Endothelial cell of umbilical vein (primary cell): Measurements from ENCODE around the gene UBXN6. TPM values are rescaled to one million over a fixed set of nuclear protein-coding genes. Genes with fewer than 3 reads are reported as not detected.

Source experiments
- BruUV-seq: library from RNA; stranded (reverse); fragments of 400-500 nt; replicated peaks from 2 replicates; lab custom pipeline; 2021; lab: Mats Ljungman, UMichigan
- CTCF ChIA-PET: fragments of 300-600, 350-600 bp; sonication (Branson Sonifier 250); formaldehyde crosslinking; loops from one replicate; lab custom pipeline; 2021; ENCODE audit warnings: antibody characterized with exemption, inconsistent platforms; lab: Charles Lee
- POLR2A ChIA-PET: fragments of 300-600, 350-600 bp; sonication (Branson Sonifier 250); formaldehyde crosslinking; loops from one replicate; lab custom pipeline; 2021; ENCODE audit warnings: antibody characterized with exemption, inconsistent platforms; lab: Charles Lee
- DNase-seq: peaks from one replicate; pipeline ENCODE4 v3.0.0-alpha.2; 2011; ENCODE audit warnings: low read depth, low spot score
- FAIRE-seq: peaks from 2 replicates; lab custom pipeline; 2011; peaks lifted over from hg19 to GRCh38; lab: Jason Lieb, UNC
- H2AFZ ChIP-seq: 2 replicates; pipeline ENCODE4 v1.6.0; 2012; ENCODE audit warnings: low read depth, low read length, control low read depth, inconsistent platforms
- H3K27ac ChIP-seq: 2 replicates; pipeline ENCODE4 v1.5.1; 2011; ENCODE audit warnings: low read depth, mild to moderate bottlenecking, control low read depth, low read length, moderate library complexity; ENCODE audit not compliant: insufficient read depth
- H3K27me3 ChIP-seq, 2 experiments: 2 replicates each; pipeline versions ENCODE4 v1.6.0 to v1.6.1; 2011; ENCODE audit warnings: low read length in 2 of 2, mixed read lengths in 1 of 2; ENCODE audit not compliant: control insufficient read depth in 2 of 2, insufficient read depth in 2 of 2
- H3K36me3 ChIP-seq, 2 experiments: 2 replicates in 1 of 2; 3 replicates in 1 of 2; pipeline ENCODE4 v1.5.1; 2011; ENCODE audit warnings: low read length in 2 of 2, mild to moderate bottlenecking in 1 of 2, moderate library complexity in 1 of 2; ENCODE audit not compliant: control insufficient read depth in 2 of 2, insufficient read depth in 2 of 2; ENCODE audit errors: extremely low read depth in 1 of 2
- H3K4me1 ChIP-seq: 3 replicates; pipeline ENCODE4 v1.5.1; 2011; ENCODE audit warnings: mild to moderate bottlenecking, low read length; ENCODE audit not compliant: control insufficient read depth, insufficient read depth; ENCODE audit errors: extremely low read depth
- H3K4me2 ChIP-seq: 2 replicates; pipeline ENCODE4 v1.6.1; 2011; ENCODE audit warnings: low read length, control low read depth, mixed read lengths; ENCODE audit not compliant: insufficient read depth
- H3K4me3 ChIP-seq, 3 experiments: fragments of 200-600 bp in 1 of 3; sonication (generic), shearing (Covaris generic) in 1 of 3; replicated peaks in 1 of 3; 2 replicates each; pipeline ENCODE4 v1.5.1; 2011 to 2016; ENCODE audit warnings: control low read depth in 3 of 3, low read length in 3 of 3, mild to moderate bottlenecking in 2 of 3, inconsistent platforms in 1 of 3, low read depth in 1 of 3, moderate library complexity in 1 of 3; ENCODE audit not compliant: insufficient read depth in 1 of 3
- H3K79me2 ChIP-seq: 2 replicates; pipeline ENCODE4 v1.6.0; 2012; ENCODE audit warnings: low read length, inconsistent platforms; ENCODE audit not compliant: control insufficient read depth, insufficient read depth
- H3K9ac ChIP-seq: replicated peaks from 2 replicates; pipeline ENCODE3; 2011; ENCODE audit warnings: low read length, control low read depth; ENCODE audit not compliant: insufficient read depth; ENCODE audit errors: extremely low read depth
- H3K9me1 ChIP-seq: replicated peaks from 3 replicates; pipeline ENCODE4 v1.6.0; 2011; ENCODE audit warnings: mild to moderate bottlenecking, low read length; ENCODE audit not compliant: control insufficient read depth, insufficient read depth; ENCODE audit errors: extremely low read depth
- H3K9me3 ChIP-seq: replicated peaks from 2 replicates; pipeline ENCODE4 v1.5.1; 2012; ENCODE audit warnings: low read length, inconsistent platforms; ENCODE audit not compliant: control insufficient read depth, insufficient read depth
- H4K20me1 ChIP-seq: replicated peaks from 2 replicates; pipeline ENCODE3; 2011; ENCODE audit warnings: mild to moderate bottlenecking, low read length; ENCODE audit not compliant: control insufficient read depth, insufficient read depth; ENCODE audit errors: extremely low read depth
- EZH2 ChIP-seq: IDR thresholded peaks from 2 replicates; pipeline ENCODE4 v1.6.1; 2012; ENCODE audit warnings: borderline replicate concordance, low read depth, mild to moderate bottlenecking, moderate library complexity, low read length, inconsistent platforms; ENCODE audit not compliant: severe bottlenecking
- FOS ChIP-seq: IDR thresholded peaks from 2 replicates; pipeline ENCODE4 v1.6.1; 2011; ENCODE audit warnings: mild to moderate bottlenecking, low read length, moderate library complexity, borderline replicate concordance; ENCODE audit not compliant: insufficient read depth
- GATA2 ChIP-seq: IDR thresholded peaks from 2 replicates; pipeline ENCODE4 v1.7.0; 2011; ENCODE audit warnings: low read depth, mild to moderate bottlenecking, moderate library complexity, mixed read lengths, low read length; ENCODE audit not compliant: insufficient read length, insufficient read depth
- JUN ChIP-seq: IDR thresholded peaks from 2 replicates; pipeline ENCODE4 v1.6.1; 2011; ENCODE audit warnings: borderline replicate concordance, low read depth; ENCODE audit not compliant: insufficient read length, insufficient read depth
- MYC ChIP-seq: IDR thresholded peaks from one replicate; pipeline ENCODE4 v1.6.1; 2011; ENCODE audit warnings: mild to moderate bottlenecking, low read depth, low read length
- POLR2A ChIP-seq: IDR thresholded peaks from 2 replicates; pipeline ENCODE4 v1.6.1; 2012; ENCODE audit warnings: low read depth, mild to moderate bottlenecking, control low read depth, low read length
- POLR2AphosphoS5 ChIP-seq: IDR thresholded peaks from 2 replicates; pipeline ENCODE4 v1.6.1; 2012; ENCODE audit warnings: low read depth, mild to moderate bottlenecking, control low read depth, low read length, moderate library complexity; ENCODE audit not compliant: insufficient read depth
- dilution Hi-C: fragments of 300-500 bp; cut with MboI; formaldehyde crosslinking; loops from one replicate; pipeline ENCODE4 v1.15.0; 2019; ENCODE audit warnings: low sequenced_read_pairs; ENCODE audit not compliant: extremely low pct_ligation_motif_present
- intact Hi-C: fragments of 100-400 bp; cut with micrococcal nuclease; formaldehyde crosslinking; loops from one replicate; pipeline ENCODE4 v1.10.0; 2022
- polyA plus RNA-seq, 4 experiments: library from polyadenylated mRNA; depleted of rRNA in 3 of 4; stranded (reverse) in 3 of 4; unstranded in 1 of 4; fragments of >200 nt; gene quantifications; 2 replicates each; pipeline versions ENCODE4 v1.2.1 to v1.2.3, GENCODE V29; 2011 to 2012; ENCODE audit warnings: missing spikeins in 1 of 4
- total RNA-seq: library from RNA; stranded (reverse); gene quantifications from 2 replicates; pipeline ENCODE4 v1.2.3, GENCODE V29; 2021
- TF ChIP-seq, protein P1 (sequence below), 2 donors: IDR thresholded peaks; 1 replicate in 1 of 2; 2 replicates in 1 of 2; pipeline ENCODE4 v1.5.1; 2011; ENCODE audit warnings: low read length in 2 of 2, mild to moderate bottlenecking in 2 of 2, moderate library complexity in 2 of 2, control low read depth in 1 of 2, inconsistent platforms in 1 of 2, low read depth in 1 of 2; ENCODE audit not compliant: insufficient read depth in 1 of 2; ENCODE audit errors: extremely low read depth in 1 of 2
- TF ChIP-seq, protein P2 (sequence below): IDR thresholded peaks from 2 replicates; pipeline ENCODE4 v1.6.1; 2011; ENCODE audit not compliant: insufficient read depth, insufficient read length

UBXN6 gene
- total and polyA plus RNA-seq, 2 donors (not counting 3 experiments of a cell fraction or from before 2014, with no cell fraction given), result 78.5 to 93.7 TPM

DNA sequence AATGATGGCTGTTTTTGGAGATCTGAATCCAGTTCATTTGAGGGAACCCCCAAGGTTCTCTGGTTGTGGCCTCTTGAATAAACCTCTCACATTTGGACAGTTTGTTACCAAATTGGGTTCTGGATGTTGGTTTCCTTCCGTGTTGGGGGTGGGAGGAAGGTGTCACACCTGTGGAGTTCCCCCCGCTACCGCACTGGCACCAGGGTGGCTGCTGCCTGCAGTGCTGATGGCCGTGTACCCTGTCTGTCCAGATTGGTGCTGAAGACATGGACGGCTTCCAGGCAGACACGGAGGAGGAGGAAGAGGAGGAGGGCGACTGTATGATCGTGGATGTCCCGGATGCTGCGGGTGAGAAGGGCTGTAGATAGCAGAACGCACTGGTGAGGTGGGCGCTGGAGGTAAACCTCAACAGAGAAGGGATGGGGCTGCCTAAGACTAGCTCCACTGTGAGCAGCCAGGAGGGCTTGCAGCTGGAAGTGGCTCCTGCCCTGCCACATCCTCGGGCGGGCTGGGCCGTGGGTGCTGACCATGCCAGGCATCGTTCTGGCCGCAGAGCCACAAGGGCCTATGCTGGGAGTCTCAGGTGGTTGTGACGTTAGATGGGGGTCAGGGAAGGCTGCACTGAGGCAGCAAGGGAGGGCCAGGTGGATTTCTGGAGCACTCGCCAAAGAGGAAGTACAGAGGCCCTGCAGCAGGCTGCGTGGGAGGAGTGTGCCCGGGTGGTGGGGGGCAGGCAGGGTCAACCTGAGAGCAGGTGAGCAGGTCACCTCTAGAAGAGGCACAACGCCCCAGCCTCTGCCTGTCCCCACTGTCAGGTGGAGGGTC lies 15.4 kb downstream of the UBXN6 start:
- no peaks in the 10 kb centered on the region for H4K20me1 ChIP-seq
- intact Hi-C loops, result no loop called here
- H3K79me2 ChIP-seq, result no peaks in the 10 kb centered on the region
- dilution Hi-C loops, result no loop called here
- no peaks in the 10 kb centered on the region for H3K9me1 ChIP-seq
- no TSS peak for BruUV-seq
- H3K4me3 ChIP-seq, result no peak overlapping the region
- ChIA-PET CTCF (no interaction called here), POLR2A (no interaction called here)
- no peak overlapping the region for H2AFZ ChIP-seq
- no peaks in the 10 kb centered on the region for H3K4me1 ChIP-seq
- FAIRE-seq (no peak), DNase-seq (no peak)
- no peaks in the 10 kb centered on the region for H3K27me3 ChIP-seq
- H3K4me2 ChIP-seq, result no peak overlapping the region
- no peak for TF ChIP-seq GATA2
- TF ChIP-seq MYC, result no peak
- TF ChIP-seq, protein P1, sequence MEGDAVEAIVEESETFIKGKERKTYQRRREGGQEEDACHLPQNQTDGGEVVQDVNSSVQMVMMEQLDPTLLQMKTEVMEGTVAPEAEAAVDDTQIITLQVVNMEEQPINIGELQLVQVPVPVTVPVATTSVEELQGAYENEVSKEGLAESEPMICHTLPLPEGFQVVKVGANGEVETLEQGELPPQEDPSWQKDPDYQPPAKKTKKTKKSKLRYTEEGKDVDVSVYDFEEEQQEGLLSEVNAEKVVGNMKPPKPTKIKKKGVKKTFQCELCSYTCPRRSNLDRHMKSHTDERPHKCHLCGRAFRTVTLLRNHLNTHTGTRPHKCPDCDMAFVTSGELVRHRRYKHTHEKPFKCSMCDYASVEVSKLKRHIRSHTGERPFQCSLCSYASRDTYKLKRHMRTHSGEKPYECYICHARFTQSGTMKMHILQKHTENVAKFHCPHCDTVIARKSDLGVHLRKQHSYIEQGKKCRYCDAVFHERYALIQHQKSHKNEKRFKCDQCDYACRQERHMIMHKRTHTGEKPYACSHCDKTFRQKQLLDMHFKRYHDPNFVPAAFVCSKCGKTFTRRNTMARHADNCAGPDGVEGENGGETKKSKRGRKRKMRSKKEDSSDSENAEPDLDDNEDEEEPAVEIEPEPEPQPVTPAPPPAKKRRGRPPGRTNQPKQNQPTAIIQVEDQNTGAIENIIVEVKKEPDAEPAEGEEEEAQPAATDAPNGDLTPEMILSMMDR (IDR thresholded peaks at IDR 0.05; ENCODE audit: extremely low read depth in 1 of 2, insufficient read depth in 1 of 2, low read depth in 1 of 2, low read length in 2 of 2), result no peak
- H3K36me3 ChIP-seq, result peaks cover 7 to 28% of the 10 kb centered on the region in 2 experiments
- no peaks in the 10 kb centered on the region for H3K9me3 ChIP-seq
- no peak overlapping the region for H3K9ac ChIP-seq
- H3K27ac ChIP-seq, result no peak overlapping the region

DNA sequence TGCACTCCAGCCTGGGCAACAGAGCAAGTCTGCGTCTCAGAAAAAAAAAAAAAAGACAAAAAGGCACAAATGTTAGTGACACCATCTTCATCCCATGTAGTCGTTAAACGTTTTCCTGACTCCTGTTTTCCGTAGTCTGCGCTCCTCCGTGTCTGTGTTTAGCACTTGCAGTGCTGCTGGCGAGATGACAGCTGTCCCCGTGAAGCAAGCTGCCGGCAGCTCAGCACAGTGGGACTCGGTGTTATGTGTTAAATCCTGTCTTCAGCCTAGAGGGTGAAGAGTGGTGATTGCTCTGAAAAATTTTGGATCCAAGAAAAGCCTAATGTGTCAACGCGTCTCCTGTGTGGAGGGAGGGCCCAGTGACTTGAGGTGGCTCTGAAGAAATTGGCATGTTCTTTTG lies 18.4 kb downstream of the UBXN6 start:
- intact Hi-C loops (no loop called here), dilution Hi-C loops (no loop called here)
- no peaks in the 10 kb centered on the region for H3K79me2 ChIP-seq
- BruUV-seq, result no TSS peak
- FAIRE-seq (no peak), DNase-seq (no peak)
- POLR2A ChIA-PET, result no interaction called here
- H3K27me3 ChIP-seq, result no peaks in the 10 kb centered on the region
- no peak overlapping the region for H2AFZ ChIP-seq
- H3K36me3 ChIP-seq, result peaks cover 0 to 5% of the 10 kb centered on the region in 2 experiments
- TF ChIP-seq FOS, result no peak
- no peak for TF ChIP-seq GATA2
- TF ChIP-seq, protein P2, sequence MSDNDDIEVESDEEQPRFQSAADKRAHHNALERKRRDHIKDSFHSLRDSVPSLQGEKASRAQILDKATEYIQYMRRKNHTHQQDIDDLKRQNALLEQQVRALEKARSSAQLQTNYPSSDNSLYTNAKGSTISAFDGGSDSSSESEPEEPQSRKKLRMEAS, result no peak
- TF ChIP-seq EZH2, result no peak
- no peak for TF ChIP-seq POLR2AphosphoS5
- TF ChIP-seq JUN, result no peak
- TF ChIP-seq, protein P1 (IDR thresholded peaks at IDR 0.05; ENCODE audit: extremely low read depth in 1 of 2, insufficient read depth in 1 of 2, low read depth in 1 of 2, low read length in 2 of 2), result no peak
- no peak for TF ChIP-seq POLR2A
- TF ChIP-seq MYC, result no peak
- no peak overlapping the region for H3K9ac ChIP-seq
- no peaks in the 10 kb centered on the region for H3K9me3 ChIP-seq
- H3K27ac ChIP-seq, result no peak overlapping the region
- H4K20me1 ChIP-seq, result no peaks in the 10 kb centered on the region
- no peak overlapping the region for H3K4me2 ChIP-seq
- CTCF ChIA-PET, result no interaction called here
- H3K4me1 ChIP-seq, result no peaks in the 10 kb centered on the region
- H3K9me1 ChIP-seq, result no peaks in the 10 kb centered on the region
- no peak overlapping the region for H3K4me3 ChIP-seq
